Measurements from ENCODE around the gene NDFIP1.
"Not testable (repeated sequence)": the region's sequence is repeated elsewhere in the genome, so short reads cannot be mapped to it uniquely, and the experiment has no call there.

Gene NDFIP1

GRCh38 chr5:142156839-142157463 lies 48.4 kb downstream of the NDFIP1 start:
- peak; percentile 42 for DNase-seq

DNA sequence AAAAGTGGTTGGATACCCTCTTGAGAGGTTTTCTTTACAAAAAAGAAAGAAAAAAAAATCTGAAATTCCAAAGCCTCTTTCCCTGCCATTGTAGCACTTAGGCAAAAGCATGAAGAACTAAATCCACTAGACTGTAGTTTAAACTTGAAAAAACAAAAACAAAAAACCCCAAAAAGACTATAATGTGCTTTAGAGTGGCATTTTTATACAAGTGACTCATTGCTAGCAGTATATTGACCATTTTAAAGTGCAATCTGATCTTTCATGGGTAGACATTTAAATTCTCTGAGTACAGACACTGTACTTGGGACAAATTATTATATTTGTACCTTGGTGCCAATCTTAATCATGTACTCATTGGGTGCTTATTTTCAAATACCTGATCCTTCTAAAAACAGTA lies 50.8 kb downstream of the NDFIP1 start:
- DNase-seq, result no peak

GRCh38 chr5:142164315-142164714 lies 55.7 kb downstream of the NDFIP1 start:
- DNase-seq, result no peak

DNA sequence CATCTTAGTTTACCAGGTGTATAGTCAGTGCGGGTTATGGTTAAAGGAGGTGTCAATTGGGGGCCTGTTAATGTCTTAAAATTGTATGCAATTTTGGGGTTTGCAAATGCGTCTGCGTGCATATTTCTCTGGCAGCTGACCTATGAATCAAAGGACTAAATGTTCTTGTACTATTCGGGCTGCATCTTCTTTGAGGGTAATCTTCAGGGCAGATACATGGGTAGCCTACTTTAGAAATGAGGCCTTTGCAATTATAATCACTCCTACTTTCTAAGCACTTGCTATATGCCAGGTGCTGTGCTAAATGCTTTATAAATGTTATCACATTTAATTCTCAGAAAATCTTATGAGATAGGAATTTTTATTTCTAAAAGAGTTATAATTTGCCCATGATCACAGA lies 58.2 kb downstream of the NDFIP1 start:
- no peak for DNase-seq

GRCh38 chr5:142167458-142167857 lies 58.9 kb downstream of the NDFIP1 start:
- no peak for DNase-seq

GRCh38 chr5:142168365-142168764 lies 59.8 kb downstream of the NDFIP1 start:
- DNase-seq, result no peak

- no peak for DNase-seq
These were observed 61.8 kb downstream of the NDFIP1 start for GRCh38 chr5:142170254-142170953.

DNA sequence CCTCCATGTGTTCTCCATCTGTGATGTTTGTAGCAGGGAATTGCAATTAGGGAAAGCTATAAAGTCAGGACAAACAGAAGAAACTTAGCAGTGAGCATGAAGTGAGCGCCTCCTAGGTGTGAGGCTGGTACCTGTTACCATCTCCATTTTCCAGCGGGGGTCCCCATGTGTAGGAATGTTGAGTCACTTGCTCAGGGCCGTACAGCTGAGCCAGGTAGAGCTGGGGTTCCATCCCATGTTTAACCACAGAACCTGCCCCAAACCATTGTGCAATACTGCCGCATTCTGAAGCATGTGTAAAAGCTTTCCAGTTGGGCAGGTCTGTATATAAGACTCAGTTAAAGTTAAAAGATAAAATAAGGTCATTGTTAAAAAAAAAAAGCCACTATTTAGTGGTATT lies 62.7 kb downstream of the NDFIP1 start:
- no peak for DNase-seq

- DNase-seq, result no peak
These were observed 66.5 kb downstream of the NDFIP1 start for GRCh38 chr5:142175039-142175438.

- no peak for DNase-seq
These were observed 67.0 kb downstream of the NDFIP1 start for GRCh38 chr5:142175461-142176142.

DNA sequence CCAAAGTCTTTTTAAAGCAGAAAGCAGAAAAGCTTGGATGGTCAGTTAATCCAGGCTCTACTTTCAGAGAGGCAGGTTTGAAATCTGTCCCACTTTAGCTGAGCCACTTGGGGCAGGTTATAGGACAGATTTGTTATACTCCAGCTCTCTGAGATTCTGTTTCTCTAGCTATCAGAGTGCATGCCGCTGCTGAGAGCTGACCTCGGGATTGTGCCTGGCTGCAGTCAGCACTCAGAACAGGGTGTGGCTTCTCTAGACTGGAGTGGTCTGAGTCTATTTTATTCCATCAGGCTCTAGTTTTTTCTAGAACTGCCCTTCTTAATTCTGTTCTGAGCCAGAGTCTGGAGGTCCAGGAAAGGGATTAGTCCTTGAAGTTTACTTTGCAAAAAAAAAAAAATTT lies 67.7 kb downstream of the NDFIP1 start:
- no peak for DNase-seq

GRCh38 chr5:142178651-142179050 lies 70.1 kb downstream of the NDFIP1 start:
- no peak for DNase-seq

DNA sequence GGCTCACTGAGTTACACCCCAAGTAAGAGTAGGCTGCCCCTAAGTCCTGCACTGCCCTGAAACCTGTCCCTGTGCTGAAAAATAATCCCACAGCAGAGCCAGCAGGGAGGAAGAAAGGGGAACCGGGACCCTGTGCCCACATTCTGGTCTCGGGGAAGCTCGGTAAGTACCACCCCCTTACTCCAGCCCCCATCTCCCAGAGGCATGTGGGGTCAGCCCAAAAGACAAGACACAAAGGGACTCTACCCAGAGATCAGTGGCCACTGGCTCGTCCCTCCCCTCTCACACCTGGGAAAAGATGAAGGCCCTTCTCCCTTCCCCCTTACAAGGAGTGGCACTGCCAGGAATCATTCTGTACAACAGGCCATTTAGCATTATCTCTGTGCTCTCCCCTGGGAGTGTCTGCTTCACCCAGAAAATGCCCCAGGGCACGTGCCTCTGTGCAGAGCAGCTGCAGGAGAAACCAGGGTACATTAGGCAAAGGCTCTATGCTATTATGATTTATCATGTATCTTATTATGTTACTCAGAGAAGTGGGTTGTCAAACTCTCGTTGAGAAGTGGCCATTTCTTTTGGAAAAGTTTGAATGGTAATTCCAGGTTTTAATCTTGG lies 71.3 kb downstream of the NDFIP1 start:
- no peak for DNase-seq

GRCh38 chr5:142181096-142181495 lies 72.5 kb downstream of the NDFIP1 start:
- no peak for DNase-seq

- DNase-seq, result no peak
These were observed 73.1 kb downstream of the NDFIP1 start for GRCh38 chr5:142181547-142182163.

DNA sequence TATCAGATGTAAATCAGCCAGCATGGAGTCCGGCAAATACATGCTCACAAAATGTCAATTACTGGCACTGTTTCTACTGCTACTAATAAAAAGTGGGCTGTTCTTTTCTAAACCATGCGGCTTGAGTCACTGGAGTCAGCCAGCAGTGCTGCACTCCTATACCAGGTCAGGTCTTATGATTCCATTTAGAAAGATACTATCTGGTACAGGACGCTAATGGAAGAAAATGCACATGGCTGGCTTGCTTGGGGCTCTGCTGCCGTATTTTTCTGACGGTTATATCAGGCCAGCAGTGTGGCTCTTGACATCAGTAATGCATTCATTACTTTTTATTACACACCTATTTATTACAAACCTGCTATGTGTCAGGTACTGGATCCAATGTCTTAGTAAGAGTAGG lies 74.3 kb downstream of the NDFIP1 start:
- no peak for DNase-seq

GRCh38 chr5:142183561-142183960 lies 75.0 kb downstream of the NDFIP1 start:
- DNase-seq, result no peak

DNA sequence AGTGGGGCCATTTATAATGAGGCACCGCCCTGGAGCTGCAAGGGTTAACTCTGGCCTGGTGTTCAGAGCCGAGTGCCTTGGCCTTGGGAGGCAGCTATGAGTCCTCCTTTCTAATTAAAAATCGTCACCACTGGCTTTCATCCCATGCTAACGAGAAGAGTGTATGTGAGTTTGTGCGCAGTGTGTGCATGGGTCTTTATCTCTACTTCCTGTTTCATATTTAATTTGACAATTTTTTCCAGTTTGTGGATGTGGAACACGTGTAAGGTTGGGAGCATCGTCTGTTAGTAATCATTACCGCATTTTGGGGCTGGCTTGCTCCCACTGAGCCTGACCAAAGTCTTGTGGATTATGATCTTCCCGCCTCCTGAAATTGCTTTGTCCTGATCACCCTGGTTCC lies 76.4 kb downstream of the NDFIP1 start:
- DNase-seq, result peak; percentile 51

- DNase-seq, result no peak
These were observed 77.9 kb downstream of the NDFIP1 start for GRCh38 chr5:142186514-142186856.

DNA sequence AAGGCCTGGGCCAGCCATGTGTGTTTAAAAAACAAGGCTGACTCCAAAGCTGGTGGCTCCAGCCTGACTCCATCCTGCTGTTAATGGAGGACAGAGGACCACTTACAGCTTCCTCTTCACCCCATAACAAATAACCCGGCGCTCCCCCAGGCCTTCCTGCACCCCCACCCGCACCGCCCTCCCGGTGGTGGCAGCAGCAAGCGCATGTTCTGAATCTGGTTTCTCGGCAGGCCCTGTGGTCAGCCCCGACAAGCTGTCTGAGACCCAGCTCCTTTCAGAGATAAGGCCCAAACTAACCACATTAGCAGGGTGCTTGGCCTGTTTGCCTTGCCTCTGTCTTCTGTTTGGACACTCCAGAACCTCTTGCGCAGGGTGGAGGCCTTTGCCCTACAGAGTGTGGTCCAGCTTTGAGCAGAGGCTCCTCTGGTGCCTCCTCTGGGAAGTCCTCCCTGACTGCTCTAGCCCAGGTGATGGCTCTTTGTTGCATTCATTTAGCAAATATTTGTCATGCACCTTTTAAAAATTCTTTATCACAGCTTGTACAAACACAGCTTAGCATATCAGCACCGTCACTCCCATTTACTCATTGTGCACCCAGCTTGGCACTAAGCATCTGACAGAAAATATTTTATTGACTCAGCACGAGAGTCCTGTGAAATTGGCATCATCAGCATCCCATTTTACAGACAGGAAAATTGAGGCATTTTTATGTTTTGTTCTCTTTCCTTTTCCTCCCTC lies 78.4 kb downstream of the NDFIP1 start:
- no peak for DNase-seq

- DNase-seq, result not testable (repeated sequence)
These were observed 80.1 kb downstream of the NDFIP1 start for GRCh38 chr5:142188691-142189090.

DNA sequence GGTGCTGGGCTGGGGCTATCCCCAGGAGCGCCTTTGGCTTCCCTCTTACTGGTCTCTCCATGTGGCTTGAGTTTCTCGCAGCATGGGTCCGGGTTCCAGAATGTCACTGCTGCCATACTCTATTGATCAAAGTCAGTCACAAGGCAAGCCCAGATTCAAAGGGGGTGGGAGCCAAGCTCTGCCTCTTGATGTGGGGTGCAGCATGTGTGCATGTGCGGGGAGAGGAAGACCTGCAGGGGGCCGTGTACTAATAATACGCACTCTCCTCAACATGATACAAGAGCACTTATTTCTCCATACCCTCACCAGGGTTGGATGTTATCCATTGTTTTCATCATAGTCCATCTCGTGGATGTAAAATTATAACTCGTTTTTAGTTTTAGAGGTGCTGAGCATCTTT lies 81.2 kb downstream of the NDFIP1 start:
- no peak for DNase-seq

GRCh38 chr5:142191776-142192175 lies 83.2 kb downstream of the NDFIP1 start:
- DNase-seq, result no peak
